KOPT-K1 (cell line): ENCODE measurements around the gene CTSL.

Experiments used
- H3K27ac ChIP-seq: fragments of 200-600 bp; sonication (generic); 2 replicates; pipeline ENCODE4 v1.5.1; 2016; ENCODE audit warnings: antibody characterized with exemption, mild to moderate bottlenecking, low read depth, low read length; ENCODE audit not compliant: poor library complexity, severe bottlenecking
- H3K36me3 ChIP-seq: fragments of 200-600 bp; sonication (generic); 2 replicates; pipeline ENCODE4 v1.5.1; 2017; ENCODE audit warnings: antibody characterized with exemption, mild to moderate bottlenecking, low read length, moderate library complexity; ENCODE audit not compliant: insufficient read depth
- H3K9me3 ChIP-seq: fragments of 200-600 bp; sonication (generic); 2 replicates; pipeline ENCODE4 v1.5.1; 2017; ENCODE audit warnings: antibody characterized with exemption, low read length, mild to moderate bottlenecking; ENCODE audit not compliant: insufficient read depth, poor library complexity, severe bottlenecking

The CTSL gene

GRCh38 chr9:87725900-87726709 lies at the start of gene CTSL:
Gene CTSL (plus strand): TSS chr9:87726119. CDS start chr9:87727604, 1,485 bp downstream.
- no peaks in the 10 kb centered on the region for H3K36me3 ChIP-seq
- no peaks in the 10 kb centered on the region for H3K9me3 ChIP-seq
- no peak within 1 kb of the TSS for H3K27ac ChIP-seq

- H3K9me3 ChIP-seq, result no peaks in the 10 kb centered on the region
- H3K27ac ChIP-seq, result no peak overlapping the region
- H3K36me3 ChIP-seq, result no peaks in the 10 kb centered on the region
Observed at GRCh38 chr9:87676976-87677775, 48.7 kb upstream of the CTSL start.

- no peaks in the 10 kb centered on the region for H3K36me3 ChIP-seq
- no peaks in the 10 kb centered on the region for H3K9me3 ChIP-seq
Observed at GRCh38 chr9:87677776-87678587, 47.9 kb upstream of the CTSL start.

DNA sequence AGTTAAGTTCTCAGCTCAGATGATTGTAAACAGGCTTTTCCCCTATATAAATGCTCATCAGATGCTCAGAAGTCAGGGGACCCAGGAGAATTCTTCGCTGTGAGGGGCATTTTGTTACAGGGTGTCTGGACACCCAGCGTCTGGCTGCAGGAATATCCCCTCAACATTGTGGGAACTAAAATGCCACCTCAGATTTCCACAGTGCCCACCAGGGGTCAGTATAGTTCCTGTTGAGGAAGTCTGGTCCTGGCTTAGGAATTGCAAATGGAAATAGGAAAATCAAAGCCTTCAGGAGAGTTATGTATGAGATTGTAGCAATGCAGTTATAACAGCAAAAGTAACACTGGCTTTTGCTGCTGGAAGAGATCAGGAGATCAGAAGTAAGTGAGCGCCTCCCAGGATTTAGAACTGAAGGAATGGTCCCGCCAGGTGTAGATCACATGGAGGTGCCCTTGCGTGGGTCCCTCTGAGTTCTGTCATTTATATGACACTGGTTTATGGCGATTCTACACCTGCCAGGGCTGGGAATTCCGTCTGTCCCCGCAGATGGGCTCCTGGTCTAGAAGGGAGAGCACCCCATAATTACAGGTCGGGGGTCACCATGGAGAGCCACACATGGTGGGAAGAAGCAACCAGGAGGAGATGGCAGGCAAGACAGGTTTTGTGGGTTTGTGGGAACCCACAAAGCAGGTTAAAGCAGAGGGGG lies 47.1 kb upstream of the CTSL start:
- Histone ChIP-seq H3K27ac (no peak overlapping the region), H3K9me3 (no peaks in the 10 kb centered on the region), H3K36me3 (no peaks in the 10 kb centered on the region)

More at GRCh38 chr9:87677776-87678587, 47.9 kb upstream of the CTSL start:
- H3K27ac ChIP-seq, result no peak overlapping the region

GRCh38 chr9:87681271-87682061 lies 44.5 kb upstream of the CTSL start:
- H3K9me3 ChIP-seq, result no peaks in the 10 kb centered on the region
- H3K27ac ChIP-seq, result no peak overlapping the region
- no peaks in the 10 kb centered on the region for H3K36me3 ChIP-seq

DNA sequence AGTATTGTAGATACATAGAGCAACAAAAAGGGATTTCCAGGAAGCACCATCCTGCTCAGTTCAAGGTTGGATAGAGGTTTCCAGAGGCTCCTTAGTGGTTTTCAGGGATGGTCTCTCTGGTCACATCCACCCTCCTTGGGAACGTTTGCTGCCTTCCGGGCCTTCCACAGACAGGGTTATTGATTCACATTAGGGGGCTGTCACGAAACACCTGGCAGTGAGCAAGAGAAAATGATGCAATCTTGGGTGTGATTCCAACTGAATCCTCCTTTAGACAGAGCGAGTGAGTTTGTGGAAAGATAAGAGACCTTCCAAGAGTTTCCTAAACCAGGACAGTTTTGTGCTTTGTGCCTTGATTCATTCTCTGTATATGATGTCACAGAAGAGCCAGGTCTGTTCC lies 43.8 kb upstream of the CTSL start:
- no peaks in the 10 kb centered on the region for H3K36me3 ChIP-seq
- no peak overlapping the region for H3K27ac ChIP-seq
- no peaks in the 10 kb centered on the region for H3K9me3 ChIP-seq

GRCh38 chr9:87682618-87683017 lies 43.3 kb upstream of the CTSL start:
- no peaks in the 10 kb centered on the region for H3K9me3 ChIP-seq
- no peak overlapping the region for H3K27ac ChIP-seq
- H3K36me3 ChIP-seq, result no peaks in the 10 kb centered on the region

GRCh38 chr9:87683751-87684626 lies 41.9 kb upstream of the CTSL start:
- no peaks in the 10 kb centered on the region for H3K36me3 ChIP-seq
- no peak overlapping the region for H3K27ac ChIP-seq
- H3K9me3 ChIP-seq, result no peaks in the 10 kb centered on the region

DNA sequence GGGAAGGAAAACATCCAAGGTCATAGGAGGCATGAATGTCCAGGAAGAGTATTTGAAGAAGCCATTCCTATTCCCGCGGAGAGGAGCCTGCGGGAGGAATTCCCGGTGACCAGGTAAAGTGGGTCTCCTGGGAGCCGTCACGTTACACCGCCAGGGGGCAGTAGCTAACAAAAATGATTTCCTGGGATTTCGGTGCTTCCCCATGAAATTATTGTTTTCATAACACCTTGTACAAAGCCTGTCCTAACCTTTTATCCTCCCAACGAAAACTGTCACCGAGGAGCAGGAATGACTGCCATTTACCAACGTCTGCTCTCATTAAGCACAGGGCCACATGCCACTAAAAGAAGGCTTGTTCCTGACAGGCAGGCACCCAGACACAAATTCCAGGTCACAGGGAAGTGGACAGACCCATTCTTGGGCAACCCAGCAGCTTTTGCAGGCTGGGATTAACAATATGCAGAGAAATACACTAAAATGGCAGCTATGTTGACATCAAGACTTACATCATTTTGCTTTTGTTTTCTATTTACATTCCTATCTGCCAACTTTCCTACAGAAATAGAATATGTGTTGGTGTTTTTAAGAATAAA lies 41.2 kb upstream of the CTSL start:
- no peaks in the 10 kb centered on the region for H3K9me3 ChIP-seq
- no peak overlapping the region for H3K27ac ChIP-seq
- no peaks in the 10 kb centered on the region for H3K36me3 ChIP-seq

DNA sequence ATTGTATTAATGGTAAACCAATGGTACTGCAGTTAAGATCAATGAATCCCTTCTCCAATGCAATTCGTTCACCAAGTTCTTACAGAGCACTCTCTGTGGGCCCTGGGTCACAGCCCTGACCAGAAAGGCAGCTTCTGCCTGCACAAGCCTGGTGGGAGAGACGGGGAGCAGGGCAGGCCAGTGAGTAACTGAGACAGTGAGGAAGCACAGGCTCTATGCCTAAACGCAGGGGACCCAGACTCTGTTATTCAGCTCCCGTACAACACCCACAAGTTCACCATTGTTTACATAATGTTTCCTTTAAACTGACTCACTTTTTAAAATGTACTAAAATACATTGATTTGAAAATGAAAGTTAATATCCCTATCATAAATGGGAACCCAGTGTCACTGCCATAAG lies 40.5 kb upstream of the CTSL start:
- Histone ChIP-seq H3K27ac (no peak overlapping the region), H3K9me3 (no peaks in the 10 kb centered on the region), H3K36me3 (no peaks in the 10 kb centered on the region)

DNA sequence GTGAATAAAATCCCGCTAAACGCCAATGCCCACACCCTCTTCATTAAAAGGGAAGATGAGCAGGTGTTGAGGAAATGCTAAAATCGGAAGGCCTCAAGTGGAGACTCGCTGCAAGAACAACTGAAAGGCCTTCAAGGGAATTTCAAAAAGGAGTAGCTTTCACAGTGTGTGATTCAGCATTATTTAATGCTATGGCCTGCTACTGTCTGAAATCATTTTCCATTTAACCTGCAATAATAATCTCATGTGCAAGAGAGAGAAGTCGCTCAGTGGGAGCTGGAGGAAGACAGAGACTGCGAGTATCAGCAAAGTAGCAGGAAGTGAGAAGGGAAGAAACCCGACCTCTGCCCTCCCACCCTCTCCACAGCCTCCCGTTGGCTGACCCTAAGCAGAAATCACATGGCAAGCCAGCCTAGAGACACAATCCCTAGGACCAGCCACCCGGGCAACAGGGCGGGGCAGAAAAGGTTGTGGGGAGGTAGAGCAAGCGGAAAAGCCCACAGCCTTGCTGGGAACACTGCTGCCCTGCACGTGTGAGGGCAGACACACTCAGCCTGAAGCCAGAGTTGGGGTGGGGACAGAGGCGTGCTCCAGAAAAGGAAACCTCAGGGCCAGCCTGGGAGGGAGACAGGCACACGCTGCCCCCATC lies 39.9 kb upstream of the CTSL start:
- Histone ChIP-seq H3K27ac (no peak overlapping the region), H3K36me3 (no peaks in the 10 kb centered on the region), H3K9me3 (no peaks in the 10 kb centered on the region)

- Histone ChIP-seq H3K36me3 (no peaks in the 10 kb centered on the region), H3K9me3 (no peaks in the 10 kb centered on the region), H3K27ac (no peak overlapping the region)
Observed at GRCh38 chr9:87686520-87687090, 39.3 kb upstream of the CTSL start.
